HEK293 (cell line): ENCODE results near the gene MAP3K13.

ENCODE experiments used
- CTCF ChIA-PET: fragments of 350-600 bp; formaldehyde crosslinking; extraction: SDS; loops from one replicate; lab custom pipeline; 2021; ENCODE audit warnings: antibody characterized with exemption; lab: Yijun Ruan, JAX
- POLR2A ChIA-PET: fragments of 300-600 bp; formaldehyde crosslinking; extraction: SDS; loops from one replicate; lab custom pipeline; 2020; ENCODE audit warnings: antibody characterized with exemption, inconsistent platforms; lab: Yijun Ruan, JAX
- H3K27ac ChIP-seq: fragments of 200-500 bp; sonication (Bioruptor generic); 2 replicates; pipeline ENCODE4 v1.5.1; 2014; ENCODE audit warnings: low read depth, low read length, control low read depth, inconsistent platforms; ENCODE audit errors: extremely low read depth
- H3K36me3 ChIP-seq, 2 experiments: fragments of 200-500 bp in 1 of 2; sonication (Bioruptor generic) in 1 of 2; 1 replicate in 1 of 2; 2 replicates in 1 of 2; pipeline ENCODE4 v1.5.1; 2014 to 2017; ENCODE audit warnings: inconsistent platforms in 2 of 2, low read length in 2 of 2; ENCODE audit not compliant: control insufficient read depth in 2 of 2, insufficient read depth in 1 of 2
- H3K4me1 ChIP-seq: fragments of 200-500 bp; sonication (Bioruptor generic); 2 replicates; pipeline ENCODE4 v1.5.1; 2014; ENCODE audit warnings: mild to moderate bottlenecking, low read length, inconsistent platforms; ENCODE audit not compliant: control insufficient read depth, insufficient read depth
- H3K4me3 ChIP-seq: 2 replicates; pipeline ENCODE4 v1.5.1; 2011; ENCODE audit warnings: low read depth, mild to moderate bottlenecking, control low read depth, low read length, moderate library complexity
- H3K9me3 ChIP-seq: fragments of 200-500 bp; sonication (Bioruptor generic); 2 replicates; pipeline ENCODE4 v1.5.1; 2014; ENCODE audit warnings: low read depth, low read length, inconsistent platforms; ENCODE audit not compliant: control insufficient read depth, insufficient read depth
- BCL6B ChIP-seq: fragments of 450-650 bp; formaldehyde crosslinking; IDR thresholded peaks from 2 replicates; pipeline ENCODE4 v1.5.1; 2017; ENCODE audit warnings: missing biosample characterization, missing genetic modification characterization
- HIC1 ChIP-seq: fragments of 450-650 bp; formaldehyde crosslinking; IDR thresholded peaks from 2 replicates; pipeline ENCODE4 v1.5.1; 2016; ENCODE audit warnings: missing biosample characterization, missing genetic modification characterization
- HOXC10 ChIP-seq: sonication (generic); formaldehyde crosslinking; IDR thresholded peaks from 2 replicates; pipeline ENCODE4 v1.8.1; 2023; ENCODE audit warnings: mild to moderate bottlenecking, missing genetic modification reagents
- HOXD13 ChIP-seq: sonication (generic); formaldehyde crosslinking; IDR thresholded peaks from 2 replicates; pipeline ENCODE4 v1.8.0; 2022; ENCODE audit warnings: missing genetic modification reagents, borderline replicate concordance
- OVOL3 ChIP-seq: fragments of 450-650 bp; formaldehyde crosslinking; IDR thresholded peaks from 2 replicates; pipeline ENCODE4 v1.5.1; 2016; ENCODE audit warnings: missing biosample characterization, missing genetic modification characterization
- YY1 ChIP-seq: fragments of 450-650 bp; formaldehyde crosslinking; IDR thresholded peaks from 2 replicates; pipeline ENCODE4 v1.5.1; 2018; ENCODE audit warnings: missing biosample characterization, missing genetic modification characterization
- ZBTB48 ChIP-seq: fragments of 450-650 bp; formaldehyde crosslinking; IDR thresholded peaks from 2 replicates; pipeline ENCODE4 v1.5.1; 2016; ENCODE audit warnings: missing biosample characterization, missing genetic modification characterization
- ZBTB6 ChIP-seq: fragments of 450-650 bp; formaldehyde crosslinking; IDR thresholded peaks from 2 replicates; pipeline ENCODE4 v1.5.1; 2017; ENCODE audit warnings: missing biosample characterization, missing genetic modification characterization
- ZNF10 ChIP-seq: fragments of 450-650 bp; formaldehyde crosslinking; IDR thresholded peaks from 2 replicates; pipeline ENCODE4 v1.5.1; 2017; ENCODE audit warnings: missing biosample characterization, missing genetic modification characterization
- ZNF18 ChIP-seq: fragments of 450-650 bp; formaldehyde crosslinking; IDR thresholded peaks from 2 replicates; pipeline ENCODE4 v1.5.1; 2016; ENCODE audit warnings: missing biosample characterization, missing genetic modification characterization
- ZNF239 ChIP-seq: fragments of 450-650 bp; formaldehyde crosslinking; IDR thresholded peaks from 2 replicates; pipeline ENCODE4 v1.5.1; 2016; ENCODE audit warnings: missing biosample characterization, missing genetic modification characterization
- ZNF473 ChIP-seq: fragments of 450-650 bp; formaldehyde crosslinking; IDR thresholded peaks from 2 replicates; pipeline ENCODE4 v1.5.1; 2017; ENCODE audit warnings: missing biosample characterization, missing genetic modification characterization
- ZNF623 ChIP-seq: fragments of 450-650 bp; formaldehyde crosslinking; IDR thresholded peaks from 2 replicates; pipeline ENCODE4 v1.5.1; 2016; ENCODE audit warnings: missing biosample characterization, missing genetic modification characterization
- ZNF645 ChIP-seq: fragments of 450-650 bp; formaldehyde crosslinking; IDR thresholded peaks from 2 replicates; pipeline ENCODE4; 2016; ENCODE audit warnings: missing biosample characterization, missing genetic modification characterization
- ZNF670 ChIP-seq: fragments of 450-650 bp; formaldehyde crosslinking; IDR thresholded peaks from 2 replicates; pipeline ENCODE4 v1.5.1; 2016; ENCODE audit warnings: missing biosample characterization, missing genetic modification characterization, low read depth
- ZSCAN18 ChIP-seq: fragments of 450-650 bp; formaldehyde crosslinking; IDR thresholded peaks from 2 replicates; pipeline ENCODE4 v1.5.1; 2016; ENCODE audit warnings: missing biosample characterization, missing genetic modification characterization
- TF ChIP-seq, protein P1 (sequence below): fragments of 450-650 bp; formaldehyde crosslinking; IDR thresholded peaks from 2 replicates; pipeline ENCODE4 v1.5.1; 2016; ENCODE audit warnings: missing biosample characterization, missing genetic modification characterization, low read depth
- TF ChIP-seq, protein P2 (sequence below): fragments of 450-650 bp; formaldehyde crosslinking; IDR thresholded peaks from 2 replicates; pipeline ENCODE4 v1.5.1; 2016; ENCODE audit warnings: missing biosample characterization, missing genetic modification characterization, low read depth
- TF ChIP-seq, protein P3 (sequence below): fragments of 450-650 bp; formaldehyde crosslinking; IDR thresholded peaks from 2 replicates; pipeline ENCODE4 v1.5.1; 2017; ENCODE audit warnings: missing biosample characterization, missing genetic modification characterization

MAP3K13 gene

GRCh38 chr3:185325946-185326791 is 36.8 kb upstream of the MAP3K13 start:
- no peak overlapping the region for H3K4me3 ChIP-seq
- H3K36me3 ChIP-seq: no peaks in the 10 kb centered on the region
- H3K27ac ChIP-seq: no peak overlapping the region
- CTCF ChIA-PET: no interaction called here
- TF ChIP-seq, protein P1, sequence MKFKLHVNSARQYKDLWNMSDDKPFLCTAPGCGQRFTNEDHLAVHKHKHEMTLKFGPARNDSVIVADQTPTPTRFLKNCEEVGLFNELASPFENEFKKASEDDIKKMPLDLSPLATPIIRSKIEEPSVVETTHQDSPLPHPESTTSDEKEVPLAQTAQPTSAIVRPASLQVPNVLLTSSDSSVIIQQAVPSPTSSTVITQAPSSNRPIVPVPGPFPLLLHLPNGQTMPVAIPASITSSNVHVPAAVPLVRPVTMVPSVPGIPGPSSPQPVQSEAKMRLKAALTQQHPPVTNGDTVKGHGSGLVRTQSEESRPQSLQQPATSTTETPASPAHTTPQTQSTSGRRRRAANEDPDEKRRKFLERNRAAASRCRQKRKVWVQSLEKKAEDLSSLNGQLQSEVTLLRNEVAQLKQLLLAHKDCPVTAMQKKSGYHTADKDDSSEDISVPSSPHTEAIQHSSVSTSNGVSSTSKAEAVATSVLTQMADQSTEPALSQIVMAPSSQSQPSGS: no peak
- TF ChIP-seq, protein P2, sequence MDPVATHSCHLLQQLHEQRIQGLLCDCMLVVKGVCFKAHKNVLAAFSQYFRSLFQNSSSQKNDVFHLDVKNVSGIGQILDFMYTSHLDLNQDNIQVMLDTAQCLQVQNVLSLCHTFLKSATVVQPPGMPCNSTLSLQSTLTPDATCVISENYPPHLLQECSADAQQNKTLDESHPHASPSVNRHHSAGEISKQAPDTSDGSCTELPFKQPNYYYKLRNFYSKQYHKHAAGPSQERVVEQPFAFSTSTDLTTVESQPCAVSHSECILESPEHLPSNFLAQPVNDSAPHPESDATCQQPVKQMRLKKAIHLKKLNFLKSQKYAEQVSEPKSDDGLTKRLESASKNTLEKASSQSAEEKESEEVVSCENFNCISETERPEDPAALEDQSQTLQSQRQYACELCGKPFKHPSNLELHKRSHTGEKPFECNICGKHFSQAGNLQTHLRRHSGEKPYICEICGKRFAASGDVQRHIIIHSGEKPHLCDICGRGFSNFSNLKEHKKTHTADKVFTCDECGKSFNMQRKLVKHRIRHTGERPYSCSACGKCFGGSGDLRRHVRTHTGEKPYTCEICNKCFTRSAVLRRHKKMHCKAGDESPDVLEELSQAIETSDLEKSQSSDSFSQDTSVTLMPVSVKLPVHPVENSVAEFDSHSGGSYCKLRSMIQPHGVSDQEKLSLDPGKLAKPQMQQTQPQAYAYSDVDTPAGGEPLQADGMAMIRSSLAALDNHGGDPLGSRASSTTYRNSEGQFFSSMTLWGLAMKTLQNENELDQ (tag by site-specific recombination): no peak
- TF ChIP-seq, protein P3, sequence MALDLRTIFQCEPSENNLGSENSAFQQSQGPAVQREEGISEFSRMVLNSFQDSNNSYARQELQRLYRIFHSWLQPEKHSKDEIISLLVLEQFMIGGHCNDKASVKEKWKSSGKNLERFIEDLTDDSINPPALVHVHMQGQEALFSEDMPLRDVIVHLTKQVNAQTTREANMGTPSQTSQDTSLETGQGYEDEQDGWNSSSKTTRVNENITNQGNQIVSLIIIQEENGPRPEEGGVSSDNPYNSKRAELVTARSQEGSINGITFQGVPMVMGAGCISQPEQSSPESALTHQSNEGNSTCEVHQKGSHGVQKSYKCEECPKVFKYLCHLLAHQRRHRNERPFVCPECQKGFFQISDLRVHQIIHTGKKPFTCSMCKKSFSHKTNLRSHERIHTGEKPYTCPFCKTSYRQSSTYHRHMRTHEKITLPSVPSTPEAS (tag by site-specific recombination): no peak
- TF ChIP-seq ZSCAN18 (tag by site-specific recombination) (no peak), ZBTB6 (tag by site-specific recombination) (no peak), ZNF670 (tag by site-specific recombination) (no peak)
- TF ChIP-seq, all 188 proteins: peak for 0
- POLR2A ChIA-PET: no interaction called here
- no peaks in the 10 kb centered on the region for H3K9me3 ChIP-seq
- H3K4me1 ChIP-seq: no peaks in the 10 kb centered on the region

DNA sequence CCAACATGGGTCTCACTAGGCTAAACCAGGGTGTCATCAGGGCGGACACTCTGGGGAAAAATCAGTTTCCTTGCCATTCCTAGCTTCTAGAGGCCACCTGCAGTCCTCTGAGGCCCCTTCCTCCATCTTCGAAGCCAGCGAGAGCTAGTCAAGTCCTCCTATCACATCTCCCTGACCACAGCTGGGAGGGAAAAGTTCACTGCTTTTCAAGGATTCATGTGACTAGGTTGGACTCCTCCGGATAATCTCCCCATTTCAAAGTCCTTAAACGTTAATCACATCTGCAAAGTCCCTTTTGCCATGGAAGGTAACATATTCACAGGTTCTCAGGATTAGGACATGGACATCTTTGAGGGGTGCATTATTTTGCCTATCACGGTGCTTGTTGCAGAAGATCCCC is 35.9 kb upstream of the MAP3K13 start:
- H3K4me1 ChIP-seq: no peaks in the 10 kb centered on the region
- H3K27ac ChIP-seq: no peak overlapping the region
- no peaks in the 10 kb centered on the region for H3K9me3 ChIP-seq
- no peaks in the 10 kb centered on the region for H3K36me3 ChIP-seq
- ChIA-PET CTCF (no interaction called here), POLR2A (interaction anchor here (0.5 kb wide), 1 partner anchor 225 kb away, joined by 4 read pairs; no protein-coding TSS in a partner anchor)
- H3K4me3 ChIP-seq: no peak overlapping the region
- TF ChIP-seq ZNF18 (tag by site-specific recombination) (no peak), OVOL3 (tag by site-specific recombination) (no peak), ZNF623 (tag by site-specific recombination) (no peak), ZNF473 (tag by site-specific recombination) (no peak), BCL6B (tag by site-specific recombination) (no peak), ZBTB48 (tag by site-specific recombination) (no peak), ZNF239 (tag by site-specific recombination) (no peak), YY1 (tag by site-specific recombination) (no peak), HIC1 (tag by site-specific recombination) (no peak), ZNF10 (no peak), HOXC10 (no peak), ZNF645 (tag by site-specific recombination) (no peak), HOXD13 (CRISPR knock-in tag) (no peak)
